Fibroblast of upper back skin (primary cell): ENCODE results near the gene LY6G5B.
A peak's percentile ranks its signal among the peaks of the same experiment; 100 is the strongest.

Source experiments
- DNase-seq: peaks from one replicate; pipeline ENCODE4 v3.0.0-alpha.2; 2013

The LY6G5B gene

GRCh38 chr6:31663961-31664789 is 5.6 kb upstream of the LY6G5B start:
- peak; percentile 76 for DNase-seq

- DNase-seq: peak; percentile 94
Measured at GRCh38 chr6:31664790-31665500, 4.8 kb upstream of the LY6G5B start, which contains the start of gene GPANK1. GPANK1 (minus strand) TSS chr6:31664997; CDS start chr6:31664478, 519 bp downstream.

- peak; percentile 97 for DNase-seq
Measured at GRCh38 chr6:31665501-31666336, 4.1 kb upstream of the LY6G5B start, which contains the start of gene CSNK2B. CSNK2B (plus strand) TSS chr6:31666080; CDS start chr6:31666832, 752 bp downstream.

GRCh38 chr6:31666337-31666965 is 3.3 kb upstream of the LY6G5B start:
- DNase-seq: no peak

- no peak for DNase-seq
Measured at GRCh38 chr6:31676322-31676903, 6.6 kb downstream of the LY6G5B start.

- DNase-seq: no peak
Measured at GRCh38 chr6:31676904-31677303, 7.1 kb downstream of the LY6G5B start.

- no peak for DNase-seq
Measured at GRCh38 chr6:31677955-31678354, 8.2 kb downstream of the LY6G5B start.

GRCh38 chr6:31680226-31681134 is 10.7 kb downstream of the LY6G5B start, which contains the start of gene LY6G5C:
LY6G5C (minus strand) TSS chr6:31681067; CDS start chr6:31680373, 694 bp downstream.
- DNase-seq: peak; percentile 81

- DNase-seq: peak; percentile 23
Measured at GRCh38 chr6:31681135-31681671, 11.4 kb downstream of the LY6G5B start.

GRCh38 chr6:31683591-31683990 is 13.8 kb downstream of the LY6G5B start:
- no peak for DNase-seq

- DNase-seq: no peak
Measured at GRCh38 chr6:31686483-31686882, 16.7 kb downstream of the LY6G5B start.

- DNase-seq: no peak
Measured at GRCh38 chr6:31687321-31687720, 17.5 kb downstream of the LY6G5B start.

GRCh38 chr6:31687860-31688693 is 18.3 kb downstream of the LY6G5B start:
- DNase-seq: no peak

GRCh38 chr6:31689249-31690110 is 19.7 kb downstream of the LY6G5B start:
- DNase-seq: no peak

GRCh38 chr6:31690231-31691077 is 20.7 kb downstream of the LY6G5B start:
- no peak for DNase-seq

- no peak for DNase-seq
Measured at GRCh38 chr6:31691078-31691463, 21.3 kb downstream of the LY6G5B start.

GRCh38 chr6:31691564-31692108 is 21.9 kb downstream of the LY6G5B start:
- no peak for DNase-seq
